ENCODE measurements around the gene KPTN.

- TF ChIP-seq CTCF (conservative IDR thresholded peaks at IDR 0.05 in 1 of 2, IDR thresholded peaks at IDR 0.05 in 1 of 2; ENCODE audit: low read depth in 1 of 2, low read length in 2 of 2) (no peak), EZH2 (IDR thresholded peaks at IDR 0.05; ENCODE audit: low read length, missing control alignments) (no peak)
These were observed 40.7 kb downstream of the KPTN start for GRCh38 chr19:47443331-47443730.

Data from fibroblast of lung (primary cell).